T-helper 17 cell (primary cell): ENCODE data around the gene TMEM200A. TPM values are rescaled to one million over a fixed set of nuclear protein-coding genes. Genes with fewer than 3 reads are reported as not detected.
"Not testable (repeated sequence)": the region's sequence is repeated elsewhere in the genome, so short reads cannot be mapped to it uniquely, and the experiment has no call there.

ENCODE experiments used
- ATAC-seq: fragments of 150-1000 bp; cut with Tn5 transposase; 2 replicates; pipeline ENCODE4 v1.10.0; 2021; ENCODE audit warnings: mild to moderate bottlenecking, moderate library complexity
- DNase-seq, 3 donors: peaks; one replicate each; pipeline versions ENCODE4 v3.0.0 to v3.0.0-alpha.2; 2020 to 2021
- H3K9me3 ChIP-seq: one replicate; pipeline ENCODE4 v1.7.0; 2013; ENCODE audit warnings: low read length, mild to moderate bottlenecking; ENCODE audit not compliant: control insufficient read depth, poor library complexity, severe bottlenecking
- H3K27ac Mint-ChIP-seq: one replicate; pipeline ENCODE4 v1.8.0; 2022; ENCODE audit warnings: mild to moderate bottlenecking, moderate library complexity, mixed read lengths
- H3K27me3 Mint-ChIP-seq: one replicate; pipeline ENCODE4 v1.8.0; 2022; ENCODE audit warnings: mixed read lengths
- H3K36me3 Mint-ChIP-seq: one replicate; pipeline ENCODE4 v1.8.0; 2022; ENCODE audit warnings: low read depth, mixed read lengths
- H3K4me1 Mint-ChIP-seq: one replicate; pipeline ENCODE4 v1.8.0; 2022; ENCODE audit warnings: mild to moderate bottlenecking, mixed read lengths
- H3K4me3 Mint-ChIP-seq: one replicate; pipeline ENCODE4 v1.8.0; 2022; ENCODE audit warnings: mild to moderate bottlenecking, moderate library complexity, mixed read lengths
- total RNA-seq, 4 donors: library from RNA in 2 of 4; stranded (reverse) in 2 of 4; gene quantifications; one replicate each; pipeline ENCODE4 v1.2.3 and lab custom pipeline; 2022 to 2026

Gene TMEM200A
- total RNA-seq: 1 to 10 TPM; 2.3 to 2.4 TPM
- total RNA-seq (lab: John Stamatoyannopoulos, UW): 11.5 to 37.3 reads per million in 2 donors

DNA sequence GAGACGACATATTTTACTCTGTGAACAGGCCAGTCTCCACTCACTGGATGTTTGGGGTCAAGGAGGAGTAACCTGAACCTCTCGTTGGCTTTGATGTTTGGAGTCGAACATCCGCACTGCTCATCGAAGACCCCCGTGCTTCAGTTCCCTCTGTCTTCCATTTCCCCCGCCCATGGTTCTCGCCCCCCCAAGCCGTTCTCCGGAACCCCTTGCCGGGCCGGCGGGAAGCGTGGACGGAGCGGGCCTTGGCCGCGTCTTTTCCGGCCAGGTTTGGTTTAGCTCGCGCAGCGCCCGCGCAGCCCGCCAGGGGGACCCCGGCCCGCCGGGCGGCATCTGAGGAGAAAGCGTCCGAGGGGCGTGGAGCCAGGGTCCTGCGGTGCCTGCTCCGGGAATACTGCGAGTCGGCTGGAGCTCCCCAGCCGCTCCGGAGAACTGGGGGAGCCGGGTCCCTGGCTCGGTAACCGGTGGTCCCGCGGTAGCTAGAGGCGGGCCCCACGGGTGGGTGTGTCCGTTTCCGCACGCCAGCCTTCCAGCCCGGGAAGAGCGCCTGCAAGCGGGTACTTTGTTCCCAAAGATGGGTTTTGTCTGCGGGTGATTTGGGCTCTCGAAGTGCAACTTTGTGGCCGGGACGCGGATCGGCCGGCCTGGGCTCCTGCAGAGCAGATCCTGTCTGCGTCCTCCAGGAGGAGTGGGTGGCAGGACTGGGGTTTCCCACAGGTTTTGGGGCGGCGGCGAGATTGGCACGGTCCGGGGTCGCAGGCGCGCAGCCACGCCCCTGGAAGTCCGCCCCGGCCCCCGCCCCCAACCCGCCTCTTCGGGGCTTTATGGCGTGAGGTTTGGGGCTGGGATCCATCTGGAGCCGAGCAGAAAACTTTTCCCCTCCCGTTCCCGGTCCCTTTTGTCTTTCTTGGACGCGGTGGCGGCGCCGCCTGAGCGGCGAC is at the start of gene TMEM200A:
TMEM200A (plus strand) TSS at position 852 of the 941 bp plus-strand sequence. CDS start 74,406 bp downstream, outside the sequence.
- H3K9me3 ChIP-seq: no peaks in the 10 kb centered on the region
- ATAC-seq (peak; percentile 57), DNase-seq (peak; percentile 15 to 39 (median 36))
- H3K4me3 Mint-ChIP-seq: peak within 1 kb of the TSS; percentile 88
- peaks cover 25% of the 10 kb centered on the region for H3K4me1 Mint-ChIP-seq
- no peaks in the 10 kb centered on the region for H3K27me3 Mint-ChIP-seq
- H3K27ac Mint-ChIP-seq: peak within 1 kb of the TSS; percentile 80
- no peaks in the 10 kb centered on the region for H3K36me3 Mint-ChIP-seq

DNA sequence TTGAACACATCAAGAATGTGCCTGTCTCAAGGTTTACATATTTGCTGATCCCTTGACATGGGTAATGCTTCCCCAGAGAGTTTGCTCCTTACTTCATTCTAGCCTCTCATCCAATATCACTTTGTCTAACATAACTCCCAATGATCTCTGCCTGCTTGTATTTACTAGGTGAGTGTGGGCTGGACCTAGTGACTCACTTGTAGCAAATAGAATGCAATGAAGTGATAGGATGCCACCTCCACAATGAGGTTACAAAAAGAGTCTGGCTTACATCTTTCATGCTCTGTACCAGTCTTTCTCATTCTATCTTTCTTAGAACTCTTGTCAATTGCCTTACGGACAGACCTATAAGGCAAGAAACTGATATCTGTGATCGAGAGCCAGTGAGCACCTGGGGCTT is 44.9 kb upstream of the TMEM200A start:
- ATAC-seq: no peak
- H3K9me3 ChIP-seq: no peaks in the 10 kb centered on the region
- Mint-ChIP-seq H3K4me1 (peaks cover 4% of the 10 kb centered on the region), H3K36me3 (peaks cover under 1% of the 10 kb centered on the region), H3K27ac (no peak overlapping the region), H3K4me3 (no peak overlapping the region), H3K27me3 (no peaks in the 10 kb centered on the region)
- no peak for DNase-seq

DNA sequence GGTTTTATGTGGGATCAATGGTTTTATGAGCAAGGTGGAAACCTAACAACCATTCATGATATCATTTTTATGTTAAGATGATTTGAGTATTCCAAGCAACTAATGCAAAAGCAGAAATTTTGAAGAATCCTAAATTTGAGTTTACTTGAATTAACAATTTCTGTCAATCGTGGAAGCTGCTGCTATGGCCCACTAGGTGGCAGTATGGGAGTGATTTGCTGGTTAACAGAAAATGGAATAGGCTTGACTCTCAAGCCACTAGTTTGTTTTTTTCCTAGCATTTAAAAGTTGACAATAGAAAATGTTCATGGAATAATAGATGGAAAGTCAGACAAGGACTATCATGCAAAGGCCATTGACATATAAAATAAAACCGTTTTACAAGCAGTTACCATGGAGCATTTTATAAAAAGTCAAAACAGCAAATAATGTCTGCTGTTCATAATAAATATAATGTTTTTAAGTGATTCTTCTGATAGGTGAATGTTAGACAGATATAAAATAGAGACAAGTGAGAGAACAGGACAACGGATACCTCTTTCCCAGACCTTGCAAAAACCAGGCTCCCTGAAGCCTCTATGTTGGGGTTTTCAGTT is 43.0 kb upstream of the TMEM200A start:
- ATAC-seq (peak; percentile 54), DNase-seq (peak in 2 of 3 donors; percentile 14 to 31)
- no peak overlapping the region for H3K4me3 Mint-ChIP-seq
- peaks cover 3% of the 10 kb centered on the region for H3K36me3 Mint-ChIP-seq
- peak overlapping the region; percentile 9 for H3K27ac Mint-ChIP-seq
- H3K9me3 ChIP-seq: no peaks in the 10 kb centered on the region
- peaks cover 4% of the 10 kb centered on the region for H3K4me1 Mint-ChIP-seq
- no peaks in the 10 kb centered on the region for H3K27me3 Mint-ChIP-seq

DNA sequence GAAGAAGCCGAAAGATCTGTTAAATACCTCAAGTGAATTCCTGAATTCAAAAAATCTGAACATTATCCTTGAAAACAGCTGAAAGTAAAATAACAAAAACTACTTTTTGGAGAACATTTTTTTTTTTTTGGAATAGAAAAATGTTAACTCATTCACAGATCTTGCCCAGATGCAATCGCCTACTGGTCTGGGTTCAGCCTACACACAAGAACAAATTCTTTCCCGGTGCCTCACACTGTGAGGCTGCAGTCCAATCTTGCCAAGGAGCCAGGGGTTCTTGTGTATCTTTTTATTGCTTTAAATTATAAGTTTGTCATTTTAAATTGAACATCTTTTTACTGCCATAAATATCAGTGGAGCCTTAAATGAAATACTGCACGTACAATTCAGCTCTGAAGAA is 41.2 kb upstream of the TMEM200A start:
- DNase-seq: no peak
- no peak for ATAC-seq
- H3K9me3 ChIP-seq: no peaks in the 10 kb centered on the region
- Mint-ChIP-seq H3K4me1 (peaks cover 4% of the 10 kb centered on the region), H3K27me3 (no peaks in the 10 kb centered on the region), H3K4me3 (no peak overlapping the region), H3K27ac (no peak overlapping the region), H3K36me3 (peaks cover 3% of the 10 kb centered on the region)

DNA sequence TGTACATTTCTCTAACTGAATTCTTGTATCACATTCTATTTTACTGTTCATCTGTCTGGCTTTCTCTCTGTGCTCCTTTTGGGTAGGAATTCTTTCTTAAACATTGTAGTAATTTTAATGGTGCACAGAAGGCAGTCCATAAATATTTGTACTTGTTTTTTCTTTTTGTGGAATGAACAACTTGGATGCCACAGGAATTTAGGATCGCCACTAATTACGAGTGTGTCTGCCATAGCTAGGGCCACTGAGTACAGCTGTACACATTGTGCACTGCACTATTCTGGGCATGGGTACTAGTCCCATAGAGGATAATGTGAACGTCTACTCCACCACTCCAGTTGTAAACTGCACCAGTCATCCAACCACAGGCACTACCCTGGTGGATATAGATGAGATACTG is 39.3 kb upstream of the TMEM200A start:
- no peaks in the 10 kb centered on the region for H3K9me3 ChIP-seq
- DNase-seq: no peak
- no peak overlapping the region for H3K4me3 Mint-ChIP-seq
- no peaks in the 10 kb centered on the region for H3K27me3 Mint-ChIP-seq
- no peak overlapping the region for H3K27ac Mint-ChIP-seq
- peaks cover 4% of the 10 kb centered on the region for H3K4me1 Mint-ChIP-seq
- ATAC-seq: no peak
- H3K36me3 Mint-ChIP-seq: peaks cover 3% of the 10 kb centered on the region

DNA sequence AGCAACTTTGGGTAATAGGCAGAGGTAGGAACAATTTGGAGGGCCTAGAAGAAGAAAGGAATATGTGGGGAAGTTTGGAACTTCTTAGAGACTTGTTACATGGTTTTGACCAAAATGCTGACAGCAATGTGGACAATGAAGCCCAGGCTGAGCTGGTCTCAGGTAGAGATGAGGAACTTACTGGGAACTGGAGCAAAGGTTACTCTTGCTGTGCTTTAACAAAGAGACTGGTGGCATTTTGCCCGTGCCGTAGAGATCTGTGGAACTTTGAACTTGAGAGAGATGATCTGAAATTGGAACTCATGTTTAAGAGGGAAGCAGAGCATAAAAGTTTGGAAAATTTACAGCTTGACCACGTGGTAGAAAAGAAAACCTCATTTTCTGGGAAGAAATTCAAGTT is 28.3 kb upstream of the TMEM200A start:
- H3K9me3 ChIP-seq: no peaks in the 10 kb centered on the region
- Mint-ChIP-seq H3K4me1 (no peaks in the 10 kb centered on the region), H3K4me3 (no peak overlapping the region), H3K36me3 (no peaks in the 10 kb centered on the region), H3K27me3 (no peaks in the 10 kb centered on the region), H3K27ac (no peak overlapping the region)
- DNase-seq (no peak), ATAC-seq (no peak)

DNA sequence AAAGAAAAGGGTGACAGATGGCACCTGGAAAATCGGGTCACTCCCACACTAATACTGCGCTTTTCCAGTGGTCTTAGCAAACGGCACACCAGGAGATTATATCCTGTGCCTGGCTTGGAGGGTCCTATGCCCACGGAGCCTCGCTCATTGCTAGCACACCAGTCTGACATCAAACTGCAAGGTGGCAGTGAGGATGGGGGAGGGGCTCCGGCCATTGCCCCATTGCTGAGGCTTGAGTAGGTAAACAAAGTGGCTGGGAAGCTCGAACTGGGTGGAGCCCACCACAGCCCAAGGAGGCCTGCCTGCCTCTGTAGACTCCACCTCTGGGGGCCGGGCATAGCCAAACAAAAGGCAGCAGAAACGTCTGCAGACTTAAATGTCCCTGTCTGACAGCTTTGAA is 19.5 kb upstream of the TMEM200A start:
- not testable (repeated sequence) for H3K27me3 Mint-ChIP-seq

DNA sequence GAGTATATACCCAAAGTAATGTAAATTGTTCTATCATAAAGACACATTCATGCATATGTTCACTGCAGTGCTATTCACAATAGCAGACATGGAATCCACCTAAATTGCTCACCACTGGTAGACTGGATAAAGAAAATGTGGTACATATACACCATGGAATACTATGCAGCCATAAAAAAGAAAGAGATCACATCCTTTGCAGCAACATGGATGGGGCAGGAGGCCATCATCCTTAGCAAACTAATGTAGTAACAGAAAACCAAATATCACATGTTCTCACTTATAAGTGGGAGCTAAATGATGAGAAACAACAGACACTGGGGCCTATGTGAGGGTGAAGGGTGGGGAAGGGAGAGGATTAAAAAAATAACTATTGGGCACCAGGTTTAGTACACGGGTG is 11.5 kb upstream of the TMEM200A start:
- ATAC-seq: no peak
- H3K27me3 Mint-ChIP-seq: no peaks in the 10 kb centered on the region
- no peak for DNase-seq
- no peaks in the 10 kb centered on the region for H3K9me3 ChIP-seq
- H3K27ac Mint-ChIP-seq: no peak overlapping the region
- H3K36me3 Mint-ChIP-seq: no peaks in the 10 kb centered on the region
- peaks cover 2% of the 10 kb centered on the region for H3K4me1 Mint-ChIP-seq
- no peak overlapping the region for H3K4me3 Mint-ChIP-seq

More for the DNA sequence above, 19.5 kb upstream of the TMEM200A start:
- not testable (repeated sequence) for H3K27ac Mint-ChIP-seq, H3K36me3 Mint-ChIP-seq, H3K4me3 Mint-ChIP-seq, H3K9me3 ChIP-seq, H3K4me1 Mint-ChIP-seq, DNase-seq, ATAC-seq

DNA sequence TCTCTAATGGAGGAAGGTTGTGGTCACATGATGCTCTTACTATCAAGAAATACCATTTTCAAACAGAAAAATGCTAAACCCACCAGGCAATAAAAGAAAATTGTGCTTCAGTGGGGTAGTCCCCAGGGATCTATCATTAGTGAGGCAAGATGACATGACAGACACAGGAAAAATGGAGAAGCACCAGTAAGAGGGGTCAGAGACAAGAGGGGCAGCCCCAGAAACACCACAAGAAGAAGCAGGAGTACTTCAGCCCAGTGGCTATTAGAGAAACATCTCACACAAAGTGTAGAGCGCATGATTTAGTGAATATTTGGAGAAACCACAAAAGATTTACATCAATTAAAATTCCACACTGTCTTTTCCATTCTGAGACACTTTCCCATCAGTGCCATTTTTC is 10.2 kb upstream of the TMEM200A start:
- H3K9me3 ChIP-seq: no peaks in the 10 kb centered on the region
- Mint-ChIP-seq H3K36me3 (no peaks in the 10 kb centered on the region), H3K4me3 (no peak overlapping the region), H3K4me1 (peaks cover 2% of the 10 kb centered on the region), H3K27me3 (no peaks in the 10 kb centered on the region), H3K27ac (no peak overlapping the region)
- no peak for ATAC-seq
- DNase-seq: no peak

DNA sequence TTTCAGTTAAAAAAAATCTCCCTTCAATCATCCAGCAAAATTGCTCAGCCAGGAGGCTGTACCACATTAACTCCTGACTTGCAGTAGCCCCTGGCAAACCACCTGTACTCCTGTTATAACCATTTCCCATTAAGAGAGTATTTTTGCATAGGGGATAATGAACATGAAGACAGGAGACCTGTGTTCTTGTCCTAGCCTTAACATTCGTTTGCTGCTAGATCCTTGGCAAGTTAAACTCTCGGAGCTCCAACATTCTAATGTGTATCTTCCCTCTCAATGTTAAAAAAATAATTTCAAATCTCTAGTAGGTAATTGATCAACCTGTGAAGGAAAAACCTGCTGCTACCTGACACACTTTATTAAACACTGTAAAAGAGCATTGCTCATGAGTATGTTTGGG is 8.4 kb upstream of the TMEM200A start:
- H3K9me3 ChIP-seq: no peaks in the 10 kb centered on the region
- no peaks in the 10 kb centered on the region for H3K36me3 Mint-ChIP-seq
- no peaks in the 10 kb centered on the region for H3K27me3 Mint-ChIP-seq
- DNase-seq (no peak), ATAC-seq (no peak)
- H3K27ac Mint-ChIP-seq: no peak overlapping the region
- no peak overlapping the region for H3K4me3 Mint-ChIP-seq
- peaks cover 2% of the 10 kb centered on the region for H3K4me1 Mint-ChIP-seq

DNA sequence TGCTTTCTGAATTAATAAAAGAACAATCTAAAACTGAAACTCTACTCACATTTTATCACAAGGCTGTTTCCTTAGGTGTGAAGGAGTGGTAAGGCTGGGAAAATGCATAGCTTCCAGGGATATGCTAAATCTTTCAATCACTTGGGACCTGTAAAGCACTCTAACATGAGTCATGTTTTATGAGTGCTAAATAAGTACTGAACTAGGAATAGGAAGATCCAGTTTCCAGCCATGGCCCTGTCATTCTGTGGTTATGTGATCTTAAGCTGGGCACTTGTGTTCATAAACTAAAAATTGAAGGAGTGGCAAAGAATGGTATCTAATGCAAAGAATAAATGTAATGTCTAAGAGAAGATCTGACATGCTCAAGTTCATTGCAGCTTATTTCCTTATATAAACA is 6.1 kb upstream of the TMEM200A start:
- no peaks in the 10 kb centered on the region for H3K27me3 Mint-ChIP-seq
- no peak overlapping the region for H3K27ac Mint-ChIP-seq
- H3K4me1 Mint-ChIP-seq: peaks cover 6% of the 10 kb centered on the region
- no peak overlapping the region for H3K4me3 Mint-ChIP-seq
- DNase-seq: no peak
- ATAC-seq: no peak
- no peaks in the 10 kb centered on the region for H3K36me3 Mint-ChIP-seq
- H3K9me3 ChIP-seq: no peaks in the 10 kb centered on the region

DNA sequence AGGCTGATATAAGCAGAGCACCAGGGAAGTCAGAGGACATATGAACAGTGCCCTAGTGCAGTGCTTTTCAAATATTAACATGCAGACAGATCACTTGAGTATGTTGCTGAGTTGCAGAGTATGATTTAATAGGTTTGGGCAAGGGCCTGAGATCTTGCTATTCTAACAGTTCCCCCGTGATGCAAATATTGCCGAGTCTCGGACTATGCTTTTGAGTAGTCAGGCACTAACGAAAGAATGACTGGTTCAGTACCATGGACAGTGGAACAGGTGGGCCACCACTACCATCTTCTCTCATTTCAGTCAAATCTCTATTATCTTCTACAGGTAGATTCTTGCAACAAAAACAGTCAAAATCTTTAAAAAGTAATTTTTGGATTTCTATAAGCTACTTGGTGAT is 3.7 kb upstream of the TMEM200A start:
- no peaks in the 10 kb centered on the region for H3K36me3 Mint-ChIP-seq
- no peak overlapping the region for H3K4me3 Mint-ChIP-seq
- H3K27me3 Mint-ChIP-seq: no peaks in the 10 kb centered on the region
- peaks cover 13% of the 10 kb centered on the region for H3K4me1 Mint-ChIP-seq
- H3K27ac Mint-ChIP-seq: no peak overlapping the region
- no peaks in the 10 kb centered on the region for H3K9me3 ChIP-seq
- DNase-seq (no peak), ATAC-seq (no peak)

DNA sequence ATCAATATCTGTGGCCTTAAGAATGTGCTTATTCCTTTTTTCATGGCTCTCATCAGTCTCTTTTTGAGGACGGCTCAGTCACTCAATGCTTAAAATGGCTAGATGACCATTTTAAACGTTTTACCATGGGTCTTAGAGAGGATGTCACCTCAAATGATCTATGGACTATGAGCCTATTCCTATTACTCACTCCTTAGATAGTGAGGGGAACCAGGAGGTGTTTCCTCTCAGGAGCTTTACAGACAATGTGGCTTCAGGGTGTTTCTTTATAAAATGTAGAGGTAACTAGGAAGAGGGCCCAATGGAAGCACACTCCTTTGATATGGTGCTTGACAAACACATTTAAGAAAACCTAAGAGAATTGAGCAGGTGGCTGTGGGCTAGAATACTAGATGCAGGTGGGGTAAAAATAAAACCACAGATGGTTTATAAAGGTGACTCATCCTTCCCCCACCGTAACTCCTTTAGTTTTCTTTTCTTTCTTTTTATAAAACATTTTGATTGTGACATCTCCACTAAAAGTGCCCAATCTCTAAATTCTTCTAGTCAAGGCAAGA is 1.5 kb upstream of the TMEM200A start:
- peaks cover 22% of the 10 kb centered on the region for H3K4me1 Mint-ChIP-seq
- H3K36me3 Mint-ChIP-seq: no peaks in the 10 kb centered on the region
- DNase-seq (no peak), ATAC-seq (no peak)
- H3K4me3 Mint-ChIP-seq: peak overlapping the region; percentile 88
- H3K27me3 Mint-ChIP-seq: no peaks in the 10 kb centered on the region
- H3K9me3 ChIP-seq: no peaks in the 10 kb centered on the region
- H3K27ac Mint-ChIP-seq: no peak overlapping the region
